DMS153 treated with DMSO at 0.1 percent for 48 hours (cell line): ENCODE data around the gene ECD.

Source experiments
- DNase-seq: peaks from one replicate; lab custom pipeline; 2025; ENCODE audit not compliant: unreplicated experiment; lab: John Stamatoyannopoulos, UW

The ECD gene

DNA sequence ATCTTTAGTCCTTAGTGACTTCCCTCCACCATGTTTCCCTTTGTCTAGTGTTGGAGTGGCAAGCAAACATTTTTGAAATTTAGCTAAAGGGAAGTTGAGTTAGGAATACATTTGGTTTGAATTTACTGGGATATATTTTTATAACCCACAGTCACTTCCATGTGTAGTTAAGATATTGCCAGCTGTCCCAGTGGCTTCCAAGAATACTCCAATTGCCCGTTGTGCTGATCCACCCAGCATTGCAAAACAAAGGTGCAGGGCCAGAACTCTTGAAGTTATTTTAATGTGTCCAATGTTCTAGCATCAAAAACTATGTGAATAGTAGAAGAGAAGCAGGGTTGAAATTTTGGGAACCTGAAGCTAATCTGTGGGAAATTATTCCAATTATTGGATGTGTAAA, 68.7 kb downstream of the ECD start:
- DNase-seq: no peak

- no peak for DNase-seq
These were observed 70.5 kb downstream of the ECD start for GRCh38 chr10:73097305-73097670.

DNA sequence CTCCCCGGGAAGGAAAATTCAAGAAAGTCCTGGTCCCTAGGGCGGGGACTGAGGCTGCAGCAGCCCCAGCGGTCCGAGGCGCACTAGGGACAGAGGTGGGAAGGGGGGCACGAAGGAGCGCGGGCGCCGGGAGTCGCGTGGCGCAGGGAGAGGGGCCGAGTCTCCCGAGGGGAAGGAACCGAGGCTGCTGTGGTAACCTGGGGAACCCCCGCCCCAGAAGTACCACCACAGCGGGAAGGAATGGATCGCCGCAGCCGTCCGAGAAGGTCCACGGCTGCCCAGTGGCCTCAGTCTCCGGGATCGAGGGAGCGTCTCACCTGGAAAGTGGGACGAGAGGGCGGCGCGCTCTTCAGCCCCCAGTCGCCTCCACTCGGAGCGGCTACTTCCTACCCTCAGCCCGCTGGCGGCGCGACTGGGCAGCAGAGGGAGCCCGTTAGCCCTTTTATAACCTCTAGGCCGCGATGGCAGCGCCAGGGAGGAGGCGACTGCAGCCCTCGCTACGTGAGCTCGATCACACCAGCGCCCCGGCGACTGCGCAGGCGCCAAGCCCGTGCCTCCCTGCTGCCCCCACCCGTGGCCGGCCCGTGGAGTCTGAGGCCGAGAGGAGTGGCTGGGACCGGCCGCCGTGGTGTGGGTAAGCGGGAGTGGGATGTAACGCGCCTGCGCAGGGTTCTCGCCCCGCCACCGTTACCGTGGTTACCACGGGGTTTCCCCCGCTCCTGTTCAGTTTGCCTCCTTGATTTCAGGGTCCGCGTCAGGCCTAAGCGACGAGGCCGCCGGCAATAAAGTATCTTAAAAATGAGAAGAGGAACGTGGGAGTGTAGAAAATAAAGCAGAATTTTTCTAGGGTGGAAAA, 71.1 kb downstream of the ECD start, which contains the start of gene P4HA1:
Gene P4HA1 (minus strand): TSS at position 418 of the 856 bp plus-strand sequence. CDS start 21,983 bp downstream, outside the sequence.
- peak; percentile 93 for DNase-seq

DNA sequence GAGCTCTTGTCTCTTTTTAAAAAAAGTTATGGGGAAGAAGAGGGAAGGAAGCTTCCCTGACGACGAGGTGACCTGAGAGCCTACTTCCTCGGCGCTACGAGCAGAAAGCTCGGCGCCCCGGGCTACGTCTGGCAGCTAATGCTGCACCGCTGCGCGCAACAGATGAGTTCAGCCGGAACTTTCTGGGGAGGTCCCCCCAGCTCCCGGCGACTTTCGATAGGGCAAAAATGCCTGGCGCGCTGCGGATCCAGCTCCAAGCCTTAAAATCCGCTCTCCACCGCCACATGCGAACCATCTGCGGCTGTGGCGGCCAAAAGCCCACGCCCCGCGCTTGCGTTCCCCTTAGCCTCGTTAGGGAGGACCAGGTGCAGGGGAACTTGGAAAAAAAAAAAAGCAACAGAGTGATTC, 71.8 kb downstream of the ECD start:
- DNase-seq: peak; percentile 65

DNA sequence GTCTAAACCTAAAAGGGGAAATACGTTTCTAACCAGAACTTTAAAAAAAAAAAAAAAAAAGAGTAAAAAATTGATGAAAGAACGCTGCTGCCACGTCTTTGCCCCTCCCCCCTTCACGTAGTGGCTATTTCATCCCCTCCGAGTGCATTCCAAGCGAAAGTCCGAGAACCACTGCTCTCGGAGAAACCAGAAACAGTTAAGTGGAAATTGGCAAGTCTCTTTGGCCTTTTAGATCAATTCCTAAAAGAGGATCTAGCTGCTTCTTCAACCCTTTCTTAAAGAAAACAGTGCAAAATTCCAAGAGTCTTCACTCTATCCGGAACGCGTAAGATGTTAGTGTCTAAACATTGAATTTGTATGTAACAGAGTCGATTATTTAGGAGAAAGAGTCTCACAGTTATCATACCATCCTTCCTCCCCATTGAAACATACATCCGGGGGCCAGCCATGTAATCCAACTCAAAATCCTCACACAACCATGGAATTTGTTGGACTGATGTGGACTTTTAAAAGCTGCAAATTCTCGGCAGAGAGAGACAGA, 72.3 kb downstream of the ECD start:
- no peak for DNase-seq

DNA sequence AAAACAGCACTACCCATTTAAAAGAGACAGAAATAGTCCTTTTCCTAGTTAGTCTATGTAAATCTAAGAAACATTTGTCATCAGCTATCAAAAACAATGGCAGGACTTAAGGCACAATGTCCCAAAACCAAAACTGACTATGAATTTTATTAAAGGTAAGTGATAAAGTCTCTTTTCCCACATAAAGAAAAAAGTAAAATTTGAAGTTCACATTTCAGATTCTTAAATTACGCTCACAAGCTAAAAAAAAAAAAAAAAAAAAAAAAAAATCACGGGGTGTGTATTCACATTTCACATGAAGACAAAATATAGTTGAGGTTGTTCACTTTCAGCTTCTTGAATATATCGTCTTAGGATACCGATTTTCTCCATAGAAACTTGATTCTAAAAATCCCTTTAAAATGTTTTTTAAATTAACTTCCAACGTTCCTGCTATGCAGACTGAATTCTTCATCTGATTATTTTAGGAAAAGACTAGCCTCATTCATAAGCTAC, 72.8 kb downstream of the ECD start:
- no peak for DNase-seq

DNA sequence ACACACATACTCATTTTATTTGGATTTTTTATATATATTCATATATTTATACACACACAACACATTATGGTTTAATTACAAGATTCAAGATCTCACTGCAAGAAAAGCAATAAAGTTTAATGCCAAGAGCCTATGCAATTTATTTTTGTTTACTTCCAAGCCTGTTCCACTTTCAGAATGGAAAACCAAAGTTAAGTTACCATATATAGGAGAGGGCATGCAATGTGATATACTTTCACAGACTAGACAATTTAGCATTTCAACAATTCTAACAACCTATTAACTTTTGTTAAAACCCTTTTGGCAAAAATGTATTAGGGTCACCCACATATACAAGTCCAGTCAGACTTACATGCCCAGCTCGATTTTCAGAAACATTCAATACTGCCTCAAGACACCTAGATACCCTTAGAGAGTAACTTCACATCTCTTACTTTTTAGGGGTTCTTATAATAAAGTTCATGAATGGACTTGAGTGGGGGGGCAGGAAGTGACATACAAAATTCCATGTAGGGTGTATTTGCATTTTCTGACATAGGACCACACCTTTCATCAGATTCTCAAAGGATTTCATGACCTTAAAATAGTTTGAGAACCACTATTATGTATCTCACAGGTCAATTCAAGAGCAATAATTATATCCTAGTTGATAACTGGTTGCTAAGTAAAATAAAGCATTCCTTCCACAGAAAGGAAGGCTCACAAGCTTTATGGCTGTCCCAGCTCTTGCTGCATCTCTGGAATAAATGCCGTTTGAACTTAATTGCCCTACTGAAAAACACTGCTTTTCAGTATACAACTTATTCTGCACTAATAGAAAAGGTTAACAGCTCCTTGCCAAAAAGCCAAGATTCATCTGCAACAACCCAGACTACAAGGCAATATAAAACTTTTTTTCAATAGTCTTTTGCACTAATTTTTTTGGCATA, 73.6 kb downstream of the ECD start:
- no peak for DNase-seq

- DNase-seq: no peak
These were observed 75.0 kb downstream of the ECD start for GRCh38 chr10:73092830-73093229.

DNA sequence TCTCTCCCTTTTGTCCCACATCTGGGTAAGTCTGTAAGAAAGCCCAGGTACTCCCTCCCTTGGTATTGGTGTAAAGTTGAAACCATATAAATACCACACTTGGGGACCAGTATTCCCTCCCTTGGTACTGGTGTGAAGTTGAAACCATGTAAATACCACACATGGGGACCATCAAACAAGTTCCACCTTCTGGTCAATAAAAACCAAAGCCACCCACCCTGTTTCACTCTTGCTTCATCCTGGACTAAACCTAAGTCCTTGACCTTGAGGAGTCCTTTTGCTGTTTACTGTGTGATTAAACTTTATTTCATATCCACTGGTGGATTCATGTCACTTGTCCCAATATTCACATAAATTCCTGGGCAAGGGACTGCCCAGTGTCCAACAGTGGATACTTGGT, 79.5 kb downstream of the ECD start:
- no peak for DNase-seq

GRCh38 chr10:73086816-73087215, 81.0 kb downstream of the ECD start:
- DNase-seq: no peak

GRCh38 chr10:73084209-73084608, 83.6 kb downstream of the ECD start:
- DNase-seq: no peak
